SK-N-SH (cell line): ENCODE data around the gene CCNI2. TPM values are rescaled to one million over a fixed set of nuclear protein-coding genes. Genes with fewer than 3 reads are reported as not detected.

Experiments
- CTCF ChIA-PET: fragments of 300-600, 350-600 bp; formaldehyde crosslinking; extraction: SDS; loops from one replicate; lab custom pipeline; 2021; lab: Yijun Ruan, JAX
- POLR2A ChIA-PET: fragments of 350-600 bp; sonication (Branson Sonifier 250); formaldehyde crosslinking; extraction: SDS; loops from one replicate; lab custom pipeline; 2020; ENCODE audit warnings: antibody characterized with exemption, inconsistent platforms; lab: Yijun Ruan, JAX
- DNase-seq: peaks from one replicate; pipeline ENCODE4 v3.0.0; 2012
- H2AFZ ChIP-seq: fragments of 200-600 bp; sonication (generic); 2 replicates; pipeline ENCODE4 v1.8.1; 2016; ENCODE audit warnings: antibody characterized with exemption, mild to moderate bottlenecking, low read depth
- H3F3A ChIP-seq: fragments of 200-600 bp; sonication (generic); replicated peaks from 2 replicates; pipeline ENCODE3; 2016; ENCODE audit warnings: antibody characterized with exemption, mild to moderate bottlenecking; ENCODE audit not compliant: insufficient read depth
- H3K27ac ChIP-seq, 2 experiments: fragments of 200-500 bp in 1 of 2; fragments of 200-600 bp in 1 of 2; sonication (Bioruptor generic) in 1 of 2; sonication (generic), shearing (Covaris generic) in 1 of 2; 2 replicates each; pipeline versions ENCODE4 v1.5.1 to v1.6.1; 2014 to 2016; ENCODE audit warnings: low read depth in 2 of 2, inconsistent platforms in 1 of 2, low read length in 1 of 2, mild to moderate bottlenecking in 1 of 2, mixed read lengths in 1 of 2
- H3K27me3 ChIP-seq: fragments of 200-600 bp; sonication (generic), shearing (Covaris generic); 2 replicates; pipeline ENCODE4 v1.6.1; 2016; ENCODE audit warnings: mixed run types; ENCODE audit not compliant: insufficient read depth
- H3K36me3 ChIP-seq, 2 experiments: fragments of 200-500 bp in 1 of 2; fragments of 200-600 bp in 1 of 2; sonication (Bioruptor generic) in 1 of 2; sonication (generic) in 1 of 2; replicated peaks in 1 of 2; 2 replicates each; pipeline versions ENCODE3 to v1.5.1; 2014 to 2016; ENCODE audit warnings: low read length in 1 of 2, mild to moderate bottlenecking in 1 of 2; ENCODE audit not compliant: insufficient read depth in 2 of 2, control insufficient read depth in 1 of 2
- H3K4me1 ChIP-seq, 2 experiments: fragments of 200-500 bp in 1 of 2; fragments of 200-600 bp in 1 of 2; sonication (Bioruptor generic) in 1 of 2; sonication (generic), shearing (Covaris generic) in 1 of 2; 2 replicates each; pipeline versions ENCODE4 v1.5.1 to v1.6.1; 2014 to 2016; ENCODE audit warnings: low read depth in 1 of 2, low read length in 1 of 2, mixed run types in 1 of 2; ENCODE audit not compliant: insufficient read depth in 2 of 2, control insufficient read depth in 1 of 2
- H3K4me2 ChIP-seq: fragments of 200-600 bp; sonication (generic), shearing (Covaris generic); 2 replicates; pipeline ENCODE4 v1.6.1; 2017; ENCODE audit warnings: mixed run types
- H3K4me3 ChIP-seq, 2 experiments: fragments of 200-500 bp in 1 of 2; fragments of 200-600 bp in 1 of 2; sonication (Bioruptor generic) in 1 of 2; sonication (generic), shearing (Covaris generic) in 1 of 2; 2 replicates each; pipeline versions ENCODE4 v1.5.1 to v1.8.1; 2014 to 2016; ENCODE audit warnings: low read depth in 2 of 2, inconsistent platforms in 1 of 2, low read length in 1 of 2, mild to moderate bottlenecking in 1 of 2, mixed read lengths in 1 of 2, moderate library complexity in 1 of 2
- H3K79me2 ChIP-seq: fragments of 200-600 bp; sonication (generic); 2 replicates; pipeline ENCODE4 v1.8.1; 2017; ENCODE audit warnings: mild to moderate bottlenecking; ENCODE audit not compliant: insufficient read depth
- H3K9ac ChIP-seq: fragments of 200-600 bp; sonication (generic); 2 replicates; pipeline ENCODE4 v1.6.1; 2017; ENCODE audit warnings: mixed run types
- H3K9me2 ChIP-seq: fragments of 200-600 bp; sonication (generic); 2 replicates; pipeline ENCODE4 v1.6.1; 2017; ENCODE audit warnings: mixed run types
- H3K9me3 ChIP-seq: fragments of 200-600 bp; sonication (generic); 2 replicates; pipeline ENCODE4 v1.6.1; 2017; ENCODE audit warnings: mixed run types, mild to moderate bottlenecking, moderate library complexity
- H4K20me1 ChIP-seq: fragments of 200-600 bp; sonication (generic); 2 replicates; pipeline ENCODE4 v1.6.1; 2017; ENCODE audit warnings: mild to moderate bottlenecking, mixed run types; ENCODE audit not compliant: insufficient read depth
- EZH2phosphoT487 ChIP-seq: fragments of 200-600 bp; sonication (generic); IDR thresholded peaks from 2 replicates; pipeline ENCODE4 v1.6.1; 2017; ENCODE audit warnings: low read depth, mixed run types, mild to moderate bottlenecking, antibody characterized with exemption, moderate library complexity, borderline replicate concordance
- GABPA ChIP-seq: IDR thresholded peaks from 2 replicates; pipeline ENCODE4 v1.4.0; 2012; ENCODE audit warnings: low read depth, mild to moderate bottlenecking
- JUND ChIP-seq: IDR thresholded peaks from 2 replicates; pipeline ENCODE4 v1.4.0; 2012
- TCF12 ChIP-seq: IDR thresholded peaks from 2 replicates; pipeline ENCODE4 v1.4.0; 2012
- WGBS: methylation state at CpG from one replicate; pipeline ENCODE4 v1.1.6; 2017; ENCODE audit warnings: low lambda C conversion rate; 5-methylcytosine and 5-hydroxymethylcytosine counted together
- polyA plus RNA-seq, 3 experiments: library from polyadenylated mRNA; depleted of rRNA; stranded (reverse); fragments of >200 nt; gene quantifications; 2 replicates each; pipeline ENCODE4 v1.2.3, GENCODE V29; 2012
- TF ChIP-seq, protein P1 (sequence below): IDR thresholded peaks from 2 replicates; pipeline ENCODE4 v1.6.1; 2012; ENCODE audit warnings: mild to moderate bottlenecking, low read depth, low read length, moderate library complexity

The CCNI2 gene
- polyA plus RNA-seq, 1 of the 3 experiments (the other 2 are of a cell fraction), result 0.05 TPM

DNA sequence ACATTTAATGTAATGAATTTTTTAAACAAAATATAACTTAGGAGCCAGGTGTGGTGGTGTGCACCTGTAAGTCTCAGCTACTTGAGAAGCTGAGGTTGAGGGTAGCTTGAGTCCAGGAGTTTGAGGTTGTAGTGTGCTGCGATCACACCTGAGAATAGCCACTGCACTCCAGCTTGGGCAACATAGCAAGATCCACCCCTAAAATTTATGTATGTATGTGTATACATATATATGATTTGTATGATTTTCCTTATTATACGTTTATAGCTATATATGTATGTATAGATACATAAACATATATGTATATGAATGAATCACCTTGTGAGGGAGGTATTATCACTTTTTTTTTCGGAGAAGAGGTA, 653 bp upstream of the CCNI2 start:
- WGBS, result 30% methylated on average over 3 of the region's 3 CpGs
- H3K36me3 ChIP-seq, result no peaks in the 10 kb centered on the region
- H3K27me3 ChIP-seq, result no peaks in the 10 kb centered on the region
- ChIA-PET POLR2A (no interaction called here), CTCF (interaction anchor here (0.6 to 3.3 kb wide), 11 partner anchors 8 to 219 kb away, joined by 3 to 21 read pairs (median 6); partner anchors contain the start of genes KIF3A and SHROOM1)
- H4K20me1 ChIP-seq, result no peaks in the 10 kb centered on the region
- no peaks in the 10 kb centered on the region; a peak in 1 of 4 replicates for H3K4me1 ChIP-seq
- H3F3A ChIP-seq, result no peaks in the 10 kb centered on the region
- H3K4me3 ChIP-seq, result peak overlapping the region; percentile 49 to 51; a peak in 2 of 4 replicates
- peak overlapping the region; percentile 68 for H3K4me2 ChIP-seq
- no peaks in the 10 kb centered on the region for H3K9me2 ChIP-seq
- H3K27ac ChIP-seq, result no peak overlapping the region
- no peak overlapping the region for H3K9ac ChIP-seq
- TF ChIP-seq EZH2phosphoT487 (no peak), TCF12 (no peak)
- TF ChIP-seq, protein P1, sequence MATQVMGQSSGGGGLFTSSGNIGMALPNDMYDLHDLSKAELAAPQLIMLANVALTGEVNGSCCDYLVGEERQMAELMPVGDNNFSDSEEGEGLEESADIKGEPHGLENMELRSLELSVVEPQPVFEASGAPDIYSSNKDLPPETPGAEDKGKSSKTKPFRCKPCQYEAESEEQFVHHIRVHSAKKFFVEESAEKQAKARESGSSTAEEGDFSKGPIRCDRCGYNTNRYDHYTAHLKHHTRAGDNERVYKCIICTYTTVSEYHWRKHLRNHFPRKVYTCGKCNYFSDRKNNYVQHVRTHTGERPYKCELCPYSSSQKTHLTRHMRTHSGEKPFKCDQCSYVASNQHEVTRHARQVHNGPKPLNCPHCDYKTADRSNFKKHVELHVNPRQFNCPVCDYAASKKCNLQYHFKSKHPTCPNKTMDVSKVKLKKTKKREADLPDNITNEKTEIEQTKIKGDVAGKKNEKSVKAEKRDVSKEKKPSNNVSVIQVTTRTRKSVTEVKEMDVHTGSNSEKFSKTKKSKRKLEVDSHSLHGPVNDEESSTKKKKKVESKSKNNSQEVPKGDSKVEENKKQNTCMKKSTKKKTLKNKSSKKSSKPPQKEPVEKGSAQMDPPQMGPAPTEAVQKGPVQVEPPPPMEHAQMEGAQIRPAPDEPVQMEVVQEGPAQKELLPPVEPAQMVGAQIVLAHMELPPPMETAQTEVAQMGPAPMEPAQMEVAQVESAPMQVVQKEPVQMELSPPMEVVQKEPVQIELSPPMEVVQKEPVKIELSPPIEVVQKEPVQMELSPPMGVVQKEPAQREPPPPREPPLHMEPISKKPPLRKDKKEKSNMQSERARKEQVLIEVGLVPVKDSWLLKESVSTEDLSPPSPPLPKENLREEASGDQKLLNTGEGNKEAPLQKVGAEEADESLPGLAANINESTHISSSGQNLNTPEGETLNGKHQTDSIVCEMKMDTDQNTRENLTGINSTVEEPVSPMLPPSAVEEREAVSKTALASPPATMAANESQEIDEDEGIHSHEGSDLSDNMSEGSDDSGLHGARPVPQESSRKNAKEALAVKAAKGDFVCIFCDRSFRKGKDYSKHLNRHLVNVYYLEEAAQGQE, result no peak
- DNase-seq, result no peak
- H3K79me2 ChIP-seq, result no peaks in the 10 kb centered on the region
- H3K9me3 ChIP-seq, result no peaks in the 10 kb centered on the region
- H2AFZ ChIP-seq, result no peak overlapping the region; the same call in 1 of the 2 replicates

DNA sequence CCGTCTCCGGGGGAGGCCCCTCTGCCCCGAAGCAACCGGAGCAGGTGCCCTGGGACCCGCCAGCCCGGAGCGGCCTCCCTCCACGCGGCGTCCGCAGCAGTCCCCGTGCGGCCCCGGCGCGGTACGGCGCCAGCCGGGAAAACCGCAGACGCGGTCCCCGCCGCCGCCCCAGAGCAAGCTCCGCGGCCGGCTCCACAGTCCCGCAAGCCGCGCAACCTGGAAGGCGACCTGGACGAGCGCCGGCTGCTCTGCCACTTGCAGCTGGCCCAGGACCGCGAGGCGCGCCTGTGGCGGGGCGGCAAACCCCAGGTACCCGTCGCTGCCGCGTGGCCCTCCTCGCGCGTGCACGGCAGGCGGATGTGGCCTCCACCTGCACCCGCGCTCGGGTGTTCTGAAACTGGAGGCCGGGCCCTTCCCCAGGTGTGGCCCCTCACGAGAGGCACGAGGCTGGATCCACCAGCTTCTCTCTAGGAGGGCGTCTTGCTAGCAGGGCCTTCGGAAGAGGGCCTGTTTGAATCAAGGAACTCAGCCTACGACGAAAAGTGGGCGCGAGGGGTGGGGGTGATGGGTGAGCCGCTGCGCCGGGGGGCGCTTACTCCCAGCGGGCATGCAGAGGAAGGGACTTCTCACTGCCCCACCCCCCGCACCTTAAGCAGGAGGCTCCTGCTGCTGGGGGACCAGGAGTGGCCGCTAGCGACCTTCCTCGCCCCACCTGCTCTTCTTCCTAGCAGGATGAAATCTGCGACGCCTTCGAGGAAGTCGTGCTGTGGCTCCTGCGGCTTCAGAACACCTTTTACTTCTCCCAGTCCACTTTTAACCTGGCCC, 602 bp downstream of the CCNI2 start:
- no peaks in the 10 kb centered on the region for H3K27me3 ChIP-seq
- no peak overlapping the region for H2AFZ ChIP-seq
- TF ChIP-seq, protein P1, result no peak
- TF ChIP-seq GABPA (no peak), JUND (no peak)
- TF ChIP-seq, all 33 proteins: peak for 0
- Histone ChIP-seq H3K4me2 (no peak overlapping the region), H3K36me3 (no peaks in the 10 kb centered on the region), H3K9ac (no peak overlapping the region), H3F3A (no peaks in the 10 kb centered on the region), H3K9me2 (no peaks in the 10 kb centered on the region), H3K27ac (no peak overlapping the region), H3K79me2 (no peaks in the 10 kb centered on the region), H3K4me3 (no peak overlapping the region), H4K20me1 (no peaks in the 10 kb centered on the region), H3K4me1 (no peaks in the 10 kb centered on the region; a peak in 1 of 4 replicates), H3K9me3 (no peaks in the 10 kb centered on the region)
- CTCF ChIA-PET, result interaction anchor here (0.7 to 3.3 kb wide), 12 partner anchors 7 to 220 kb away, joined by 3 to 21 read pairs (median 6); partner anchors contain the start of genes KIF3A and SHROOM1
- POLR2A ChIA-PET, result interaction anchor here (0.7 kb wide), 1 partner anchor 118 kb away, joined by 3 read pairs; the partner anchor contains the start of genes GDF9 and UQCRQ
- DNase-seq, result peak; percentile 24
- 97% methylated on average over 43 of the region's 76 CpGs for WGBS
